H9 (cell line): Measurements from ENCODE around the gene CST4. TPM values are rescaled to one million over a fixed set of nuclear protein-coding genes. Genes with fewer than 3 reads are reported as not detected.

Experiments
- DNase-seq: peaks from one replicate; pipeline ENCODE4 v3.0.0-alpha.2; 2017
- H2AFZ ChIP-seq: one replicate; pipeline ENCODE4 v1.6.1; 2013; ENCODE audit warnings: mild to moderate bottlenecking, low read length, control low read depth, moderate library complexity
- H2AK5ac ChIP-seq: 2 replicates; pipeline ENCODE4 v1.6.1; 2013; ENCODE audit warnings: low read length, control low read depth, mixed read lengths; ENCODE audit not compliant: insufficient read length
- H2BK120ac ChIP-seq: one replicate; pipeline ENCODE4 v1.6.1; 2013; ENCODE audit warnings: low read depth, mild to moderate bottlenecking, low read length, control low read depth, inconsistent platforms; ENCODE audit not compliant: poor library complexity, severe bottlenecking
- H2BK12ac ChIP-seq: 2 replicates; pipeline ENCODE4 v1.6.1; 2013; ENCODE audit warnings: low read length, control low read depth, mixed read lengths, low read depth; ENCODE audit not compliant: insufficient read length
- H2BK15ac ChIP-seq: 2 replicates; pipeline ENCODE4 v1.6.1; 2013; ENCODE audit warnings: low read depth, low read length, control low read depth
- H2BK20ac ChIP-seq: one replicate; pipeline ENCODE4 v1.6.1; 2013; ENCODE audit warnings: low read depth, mild to moderate bottlenecking, low read length, control low read depth, inconsistent platforms; ENCODE audit not compliant: poor library complexity, severe bottlenecking
- H2BK5ac ChIP-seq: 2 replicates; pipeline ENCODE4 v1.6.1; 2013; ENCODE audit warnings: low read length, control low read depth, mixed read lengths; ENCODE audit not compliant: insufficient read length
- H3K14ac ChIP-seq: 2 replicates; pipeline ENCODE4 v1.6.1; 2013; ENCODE audit warnings: low read length, control low read depth; ENCODE audit not compliant: insufficient read depth
- H3K18ac ChIP-seq: 2 replicates; pipeline ENCODE4 v1.6.1; 2013; ENCODE audit warnings: low read depth, mild to moderate bottlenecking, mixed read lengths, low read length, control low read depth; ENCODE audit not compliant: insufficient read length
- H3K23ac ChIP-seq: 2 replicates; pipeline ENCODE4 v1.6.1; 2013; ENCODE audit warnings: low read length, control low read depth, mixed read lengths, low read depth; ENCODE audit not compliant: insufficient read length
- H3K23me2 ChIP-seq: 2 replicates; pipeline ENCODE4 v1.6.1; 2013; ENCODE audit warnings: low read depth, mild to moderate bottlenecking, mixed read lengths, low read length, control low read depth; ENCODE audit not compliant: insufficient read length, poor library complexity, severe bottlenecking
- H3K27ac ChIP-seq: 2 replicates; pipeline ENCODE4 v1.5.1; 2013; ENCODE audit warnings: low read length, control low read depth, mixed read lengths, low read depth; ENCODE audit not compliant: insufficient read length
- H3K27me3 ChIP-seq: 2 replicates; pipeline ENCODE4 v1.6.1; 2013; ENCODE audit warnings: low read length, control low read depth, inconsistent platforms; ENCODE audit not compliant: insufficient read depth
- H3K4ac ChIP-seq: 2 replicates; pipeline ENCODE4 v1.6.1; 2013; ENCODE audit warnings: low read depth, mild to moderate bottlenecking, control low read depth, inconsistent platforms, low read length, moderate library complexity
- H3K4me1 ChIP-seq: 2 replicates; pipeline ENCODE4 v1.6.1; 2013; ENCODE audit warnings: low read length, control low read depth, inconsistent platforms; ENCODE audit not compliant: insufficient read depth
- H3K4me2 ChIP-seq: 2 replicates; pipeline ENCODE4 v1.6.1; 2013; ENCODE audit warnings: low read length, control low read depth, mixed read lengths; ENCODE audit not compliant: insufficient read length, insufficient read depth
- H3K56ac ChIP-seq: 2 replicates; pipeline ENCODE4 v1.6.1; 2013; ENCODE audit warnings: low read depth, mild to moderate bottlenecking, mixed read lengths, low read length, control low read depth; ENCODE audit not compliant: insufficient read length
- H3K79me1 ChIP-seq: 2 replicates; pipeline ENCODE4 v1.6.1; 2013; ENCODE audit warnings: low read depth, mild to moderate bottlenecking, moderate library complexity, low read length, control low read depth, inconsistent platforms; ENCODE audit not compliant: insufficient read depth, poor library complexity, severe bottlenecking
- H3K79me2 ChIP-seq: 2 replicates; pipeline ENCODE4 v1.6.1; 2013; ENCODE audit warnings: low read length, control low read depth, inconsistent platforms; ENCODE audit not compliant: insufficient read depth
- H3K9ac ChIP-seq: 2 replicates; pipeline ENCODE4 v1.6.1; 2013; ENCODE audit warnings: low read length, control low read depth, mixed read lengths; ENCODE audit not compliant: insufficient read length; ENCODE audit errors: extremely low read depth
- H3K9me3 ChIP-seq: one replicate; pipeline ENCODE4 v1.6.1; 2013; ENCODE audit warnings: low read depth, low read length, inconsistent platforms; ENCODE audit not compliant: control insufficient read depth
- H3T11ph ChIP-seq: one replicate; pipeline ENCODE4 v1.6.1; 2013; ENCODE audit warnings: mild to moderate bottlenecking, low read length, control low read depth, inconsistent platforms
- H4K20me1 ChIP-seq: one replicate; pipeline ENCODE4 v1.6.1; 2013; ENCODE audit not compliant: control insufficient read depth, insufficient read length, insufficient read depth
- H4K5ac ChIP-seq: 2 replicates; pipeline ENCODE4 v1.6.1; 2013; ENCODE audit warnings: low read depth, mild to moderate bottlenecking, mixed read lengths, low read length, control low read depth; ENCODE audit not compliant: insufficient read length
- H4K8ac ChIP-seq: replicated peaks from 2 replicates; pipeline ENCODE4 v1.6.1; 2013; ENCODE audit warnings: low read length, control low read depth, mixed read lengths, low read depth; ENCODE audit not compliant: insufficient read length
- H4K91ac ChIP-seq: 2 replicates; pipeline ENCODE4 v1.6.1; 2013; ENCODE audit warnings: low read depth, mild to moderate bottlenecking, moderate library complexity, mixed read lengths, low read length, control low read depth; ENCODE audit not compliant: insufficient read length
- H3K27ac Mint-ChIP-seq, 3 experiments: 2 replicates in 2 of 3; 3 replicates in 1 of 3; pipeline ENCODE4 v1.8.0; 2020 to 2021; ENCODE audit warnings: mixed read lengths in 3 of 3, mild to moderate bottlenecking in 1 of 3, moderate library complexity in 1 of 3
- H3K27me3 Mint-ChIP-seq: 2 replicates; pipeline ENCODE4 v1.8.0; 2021; ENCODE audit warnings: low read depth, mild to moderate bottlenecking, moderate library complexity, mixed read lengths
- H3K36me3 Mint-ChIP-seq, 3 experiments: 2 replicates in 2 of 3; 3 replicates in 1 of 3; pipeline ENCODE4 v1.8.0; 2020 to 2021; ENCODE audit warnings: low read depth in 3 of 3, mixed read lengths in 3 of 3; ENCODE audit not compliant: insufficient read depth in 1 of 3
- H3K4me1 Mint-ChIP-seq, 2 experiments: 2 replicates each; pipeline ENCODE4 v1.8.0; 2020; ENCODE audit warnings: mixed read lengths in 2 of 2
- H3K4me3 Mint-ChIP-seq, 2 experiments: 2 replicates in 1 of 2; 3 replicates in 1 of 2; pipeline ENCODE4 v1.8.0; 2020 to 2021; ENCODE audit warnings: mild to moderate bottlenecking in 2 of 2, mixed read lengths in 2 of 2, moderate library complexity in 1 of 2
- H3K9me3 Mint-ChIP-seq, 2 experiments: 2 replicates in 1 of 2; 3 replicates in 1 of 2; pipeline ENCODE4 v1.8.0; 2020; ENCODE audit warnings: mild to moderate bottlenecking in 2 of 2, mixed read lengths in 2 of 2, moderate library complexity in 1 of 2
- WGBS: extraction: QIAGEN DNeasy Blood & Tissue Kit; methylation state at CpG from one replicate; pipeline ENCODE4 v1.1.7; 2013; ENCODE audit warnings: missing lambda C conversion rate, low lambda C conversion rate, mixed read lengths; ENCODE audit not compliant: insufficient read length; ENCODE audit errors: extremely low coverage; 5-methylcytosine and 5-hydroxymethylcytosine counted together
- total RNA-seq: library from RNA; stranded (reverse); gene quantifications from 2 replicates; pipeline ENCODE4 v1.2.1, GENCODE V29; 2021
- TF ChIP-seq, protein P1 (sequence below): fragments of 200-600 bp; sonication (generic); conservative IDR thresholded peaks from 3 replicates; pipeline ENCODE4 v1.8.0; 2021; ENCODE audit warnings: antibody characterized with exemption, mild to moderate bottlenecking

CST4 gene
- total RNA-seq, 1 experiment from 2014 or later: not detected

DNA sequence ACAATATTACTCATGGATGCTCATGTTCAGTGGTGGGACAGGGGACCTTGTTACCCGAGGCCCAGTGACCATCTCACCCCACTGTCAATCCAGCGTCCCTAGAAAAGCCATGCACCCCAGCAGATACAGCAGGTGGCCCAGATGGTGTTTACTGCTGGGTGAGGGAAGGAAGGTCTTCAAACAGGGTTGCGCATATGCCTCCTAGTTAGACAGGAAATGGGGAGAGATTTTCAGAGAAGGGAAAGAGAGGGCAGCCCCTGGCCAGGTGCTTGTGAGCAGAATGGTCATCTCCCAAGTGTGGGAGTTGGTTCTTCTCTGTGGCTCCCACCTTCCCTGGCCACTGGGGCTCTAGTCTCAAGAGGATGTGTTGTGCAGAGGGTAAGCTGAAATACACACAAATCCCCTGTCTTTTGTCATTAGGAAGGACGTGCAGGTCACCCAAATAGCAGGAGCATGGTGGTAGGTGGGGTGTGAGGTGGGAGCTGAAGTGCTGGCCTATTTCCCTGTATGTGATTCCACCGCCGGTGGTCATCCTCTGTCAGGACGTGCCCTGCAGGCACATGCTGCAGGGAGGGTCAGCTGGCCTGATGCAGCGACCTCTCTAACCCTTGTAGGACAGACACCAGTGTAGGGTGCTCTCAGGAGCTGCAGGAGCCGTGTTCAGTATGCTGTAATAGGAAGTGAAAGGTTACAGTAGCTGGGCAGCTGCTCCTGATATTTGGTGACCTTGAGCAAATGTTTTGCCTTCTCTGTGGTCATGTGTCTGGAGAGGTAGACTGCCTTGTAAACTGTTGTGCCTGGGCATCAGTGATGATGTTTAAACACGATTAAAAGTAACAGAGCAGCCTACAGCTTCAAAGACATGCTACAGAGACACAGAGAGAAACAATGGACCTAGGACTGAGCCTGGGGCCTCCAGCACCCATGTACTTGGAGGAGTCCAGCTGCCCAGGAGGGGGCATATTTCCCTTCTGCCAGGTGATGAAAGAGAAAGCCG, 47.9 kb downstream of the CST4 start:
- H3K36me3 Mint-ChIP-seq: peaks cover 0 to 2% (median 0%) of the 10 kb centered on the region in 3 experiments; a peak in 3 of 7 replicates
- H3K9me3 Mint-ChIP-seq: no peaks in the 10 kb centered on the region; a peak in 2 of 5 replicates
- WGBS: no CpG with 5 or more reads among the region's 11 CpGs
- no peak for DNase-seq
- no peaks in the 10 kb centered on the region for H3K79me1 ChIP-seq
- no peak overlapping the region for H3K18ac ChIP-seq
- H4K20me1 ChIP-seq: no peaks in the 10 kb centered on the region
- H3K27ac ChIP-seq: no peak overlapping the region
- H3T11ph ChIP-seq: no peak overlapping the region
- no peak overlapping the region for H2AK5ac ChIP-seq
- no peak overlapping the region for H3K14ac ChIP-seq
- H3K56ac ChIP-seq: no peak overlapping the region
- H2BK15ac ChIP-seq: no peak overlapping the region
- no peak overlapping the region for H2BK12ac ChIP-seq
- no peak overlapping the region for H3K9ac ChIP-seq
- TF ChIP-seq, protein P1, sequence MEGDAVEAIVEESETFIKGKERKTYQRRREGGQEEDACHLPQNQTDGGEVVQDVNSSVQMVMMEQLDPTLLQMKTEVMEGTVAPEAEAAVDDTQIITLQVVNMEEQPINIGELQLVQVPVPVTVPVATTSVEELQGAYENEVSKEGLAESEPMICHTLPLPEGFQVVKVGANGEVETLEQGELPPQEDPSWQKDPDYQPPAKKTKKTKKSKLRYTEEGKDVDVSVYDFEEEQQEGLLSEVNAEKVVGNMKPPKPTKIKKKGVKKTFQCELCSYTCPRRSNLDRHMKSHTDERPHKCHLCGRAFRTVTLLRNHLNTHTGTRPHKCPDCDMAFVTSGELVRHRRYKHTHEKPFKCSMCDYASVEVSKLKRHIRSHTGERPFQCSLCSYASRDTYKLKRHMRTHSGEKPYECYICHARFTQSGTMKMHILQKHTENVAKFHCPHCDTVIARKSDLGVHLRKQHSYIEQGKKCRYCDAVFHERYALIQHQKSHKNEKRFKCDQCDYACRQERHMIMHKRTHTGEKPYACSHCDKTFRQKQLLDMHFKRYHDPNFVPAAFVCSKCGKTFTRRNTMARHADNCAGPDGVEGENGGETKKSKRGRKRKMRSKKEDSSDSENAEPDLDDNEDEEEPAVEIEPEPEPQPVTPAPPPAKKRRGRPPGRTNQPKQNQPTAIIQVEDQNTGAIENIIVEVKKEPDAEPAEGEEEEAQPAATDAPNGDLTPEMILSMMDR: no peak
- peaks cover 14% of the 10 kb centered on the region for H3K27me3 Mint-ChIP-seq
- H3K4me1 Mint-ChIP-seq: peaks cover 32 to 34% of the 10 kb centered on the region in 2 experiments
- H4K5ac ChIP-seq: no peak overlapping the region
- H3K23me2 ChIP-seq: peaks cover 6% of the 10 kb centered on the region
- H3K23ac ChIP-seq: no peak overlapping the region
- H3K4me3 Mint-ChIP-seq: no peak overlapping the region
- no peaks in the 10 kb centered on the region for H3K9me3 ChIP-seq
- no peak overlapping the region for H2BK120ac ChIP-seq
- no peak overlapping the region for H2BK5ac ChIP-seq
- no peaks in the 10 kb centered on the region for H3K27me3 ChIP-seq
- no peak overlapping the region for H3K4ac ChIP-seq
- no peak overlapping the region for H2BK20ac ChIP-seq
- peaks cover 6% of the 10 kb centered on the region; the same call in 1 of the 2 replicates for H3K4me1 ChIP-seq
- H4K8ac ChIP-seq: no peak overlapping the region
- no peak overlapping the region for H4K91ac ChIP-seq
- no peak overlapping the region for H2AFZ ChIP-seq
- H3K4me2 ChIP-seq: no peak overlapping the region
- peak overlapping the region in 1 of 3 experiments; percentile 25; a peak in 1 of 7 replicates for H3K27ac Mint-ChIP-seq
- no peaks in the 10 kb centered on the region for H3K79me2 ChIP-seq
